H1 (cell line): ENCODE measurements around the gene UNC50. TPM values are rescaled to one million over a fixed set of nuclear protein-coding genes. Genes with fewer than 3 reads are reported as not detected.

ENCODE experiments used
- MAFK ChIP-seq: IDR thresholded peaks from 2 replicates; pipeline ENCODE4 v1.6.1; 2012; ENCODE audit warnings: low read depth, mild to moderate bottlenecking, improper control_type of control experiment, low read length
- MAX ChIP-seq: IDR thresholded peaks from 2 replicates; pipeline ENCODE4 v1.6.1; 2012; ENCODE audit warnings: inconsistent platforms
- POLR2AphosphoS5 ChIP-seq: IDR thresholded peaks from 2 replicates; pipeline ENCODE4 v1.6.1; 2011; ENCODE audit warnings: low read depth, low read length
- SP4 ChIP-seq: IDR thresholded peaks from 2 replicates; pipeline ENCODE4 v1.6.1; 2012; ENCODE audit warnings: low read length, inconsistent platforms
- TEAD4 ChIP-seq: IDR thresholded peaks from 2 replicates; pipeline ENCODE4 v1.6.1; 2012; ENCODE audit warnings: low read depth, low read length, inconsistent platforms, mixed read lengths
- YY1 ChIP-seq: IDR thresholded peaks from 2 replicates; pipeline ENCODE4 v1.6.1; 2011; ENCODE audit warnings: low read depth, mild to moderate bottlenecking, low read length
- polyA plus RNA-seq, 7 experiments: library from polyadenylated mRNA; depleted of rRNA in 3 of 7; stranded (reverse) in 5 of 7; unstranded in 2 of 7; fragments of >200 nt in 5 of 7; fragments of 200-250 nt in 2 of 7; gene quantifications; 1 replicate in 5 of 7; 2 replicates in 1 of 7; 4 replicates in 1 of 7; pipeline versions ENCODE4 v1.2.1 to v1.2.3, GENCODE V29; 2011 to 2013; ENCODE audit warnings: missing spikeins in 2 of 7, mixed read lengths in 2 of 7
- total RNA-seq: library from RNA; stranded (reverse); fragmentation: NEBNext Ultra II Directional; extraction: Animal tissue kit (Norgen Biotek cat#: 25700); gene quantifications from 2 replicates; pipeline ENCODE4 v1.2.1, GENCODE V29; 2021

Gene UNC50
- total and polyA plus RNA-seq, 2 of the 8 experiments (the other 6 are each of a cell fraction or from before 2014, with no cell fraction given): 33.4 to 58.5 TPM

GRCh38 chr2:98565286-98565860, 43.0 kb upstream of the UNC50 start (continued):
- TF ChIP-seq POLR2AphosphoS5 (no peak), YY1 (no peak), MAX (no peak), MAFK (no peak), TEAD4 (no peak), SP4 (no peak)
